HepG2 (cell line): ENCODE data around the gene PDPK1. TPM values are rescaled to one million over a fixed set of nuclear protein-coding genes. Genes with fewer than 3 reads are reported as not detected.

Experiments
- CREM ChIP-seq, 2 experiments: sonication (generic) in 1 of 2; formaldehyde crosslinking in 1 of 2; IDR thresholded peaks; 2 replicates each; pipeline versions ENCODE4 v1.4.0 to v1.6.1; 2016 to 2020; ENCODE audit warnings: antibody characterized with exemption in 1 of 2, mild to moderate bottlenecking in 1 of 2, missing genetic modification reagents in 1 of 2
- DMTF1 ChIP-seq: sonication (generic); formaldehyde crosslinking; IDR thresholded peaks from 2 replicates; pipeline ENCODE4 v1.4.0; 2020; ENCODE audit warnings: mild to moderate bottlenecking, missing genetic modification reagents
- KMT2A ChIP-seq: sonication (generic); formaldehyde crosslinking; IDR thresholded peaks from 2 replicates; pipeline ENCODE4 v1.4.0; 2020; ENCODE audit warnings: missing genetic modification reagents
- MXD4 ChIP-seq: IDR thresholded peaks from 2 replicates; pipeline ENCODE4 v1.6.1; 2016; ENCODE audit warnings: mild to moderate bottlenecking, missing biosample characterization, missing genetic modification reagents
- THAP8 ChIP-seq: sonication (generic); formaldehyde crosslinking; IDR thresholded peaks from 2 replicates; pipeline ENCODE4 v1.5.1; 2020; ENCODE audit warnings: missing genetic modification reagents, mild to moderate bottlenecking, borderline replicate concordance
- ZBTB26 ChIP-seq: IDR thresholded peaks from 2 replicates; pipeline ENCODE4 v1.6.1; 2016; ENCODE audit warnings: missing compliant biosample characterization, missing genetic modification reagents, borderline replicate concordance
- ZBTB49 ChIP-seq: sonication (generic); formaldehyde crosslinking; IDR thresholded peaks from 2 replicates; pipeline ENCODE4 v1.4.0; 2020; ENCODE audit warnings: missing genetic modification reagents, borderline replicate concordance
- ZNF362 ChIP-seq: sonication (generic); formaldehyde crosslinking; IDR thresholded peaks from 2 replicates; pipeline ENCODE4 v1.4.0; 2020; ENCODE audit warnings: missing genetic modification reagents, mild to moderate bottlenecking, borderline replicate concordance
- ZNF407 ChIP-seq: sonication (generic); formaldehyde crosslinking; IDR thresholded peaks from one replicate; pipeline ENCODE4 v1.5.1; 2020; ENCODE audit warnings: mild to moderate bottlenecking, missing genetic modification reagents; ENCODE audit errors: not compliant biosample characterization
- ZNF572 ChIP-seq: sonication (generic); formaldehyde crosslinking; IDR thresholded peaks from 2 replicates; pipeline ENCODE4 v1.5.1; 2020; ENCODE audit warnings: mild to moderate bottlenecking, missing genetic modification reagents
- polyA plus RNA-seq, 8 experiments: library from polyadenylated mRNA; depleted of rRNA in 3 of 8; stranded (reverse) in 7 of 8; unstranded in 1 of 8; fragments of >200 nt; fragmentation: Illumina TruSeq in 4 of 8; extraction: Trizol in 4 of 8; gene quantifications; 2 replicates each; pipeline versions ENCODE4 v1.2.1 to v1.2.3, GENCODE V29; 2011 to 2016; ENCODE audit warnings: low read depth in 4 of 8, missing spikeins in 1 of 8, mixed read lengths in 1 of 8; ENCODE audit not compliant: insufficient read depth in 1 of 8
- total RNA-seq, 5 experiments: library from RNA; depleted of rRNA; stranded (reverse); fragments of >200 nt; fragmentation: Illumina TruSeq; extraction: Trizol; gene quantifications; 2 replicates each; pipeline ENCODE4 v1.2.3, GENCODE V29; 2016; ENCODE audit warnings: low read depth in 1 of 5

PDPK1 gene
- total and polyA plus RNA-seq, 2 of the 13 experiments (the other 11 are each of a cell fraction or from before 2014, with no cell fraction given): 59.6 to 129 TPM

- TF ChIP-seq CREM (IDR thresholded peaks at IDR 0.05) (no peak; the same call in 1 of the 2 replicates), CREM (CRISPR knock-in tag; IDR thresholded peaks at IDR 0.05) (no peak), MXD4 (no peak), ZBTB49 (no peak), DMTF1 (no peak), ZNF572 (CRISPR knock-in tag) (no peak), ZNF407 (CRISPR knock-in tag) (no peak), ZBTB26 (CRISPR knock-in tag) (no peak), THAP8 (CRISPR knock-in tag) (no peak), KMT2A (CRISPR knock-in tag) (no peak), ZNF362 (CRISPR knock-in tag) (no peak)
These were observed 24.2 kb upstream of the PDPK1 start, which contains the start of gene ATP6V0C (continued) for GRCh38 chr16:2513405-2514332.
